ENCODE data around the gene LPAR3.

The LPAR3 gene

GRCh38 chr1:84780000-84780716 is 112.8 kb downstream of the LPAR3 start:
- Mint-ChIP-seq H3K4me3 (no peak overlapping the region), H3K36me3 (no peaks in the 10 kb centered on the region), H3K9me3 (no peaks in the 10 kb centered on the region), H3K4me1 (peaks cover 33% of the 10 kb centered on the region), H3K27me3 (peaks cover 5% of the 10 kb centered on the region), H3K27ac (peak overlapping the region; percentile 38)
- CTCF ChIA-PET = interaction anchor here (0.6 to 2.4 kb wide), 8 partner anchors 9 to 848 kb away, joined by 3 to 18 read pairs (median 4); no protein-coding TSS in a partner anchor
- peak; percentile 54 for DNase-seq

- no peak overlapping the region for H3K27ac Mint-ChIP-seq
- no peaks in the 10 kb centered on the region for H3K36me3 Mint-ChIP-seq
- peaks cover 10% of the 10 kb centered on the region for H3K27me3 Mint-ChIP-seq
- no peak overlapping the region for H3K4me3 Mint-ChIP-seq
- CTCF ChIA-PET = interaction anchor here (0.8 to 2.8 kb wide), 5 partner anchors 9 to 633 kb away, joined by 3 to 19 read pairs (median 3); partner anchors contain the start of gene PRKACB
- H3K9me3 Mint-ChIP-seq = no peaks in the 10 kb centered on the region
- H3K4me1 Mint-ChIP-seq = peaks cover 22% of the 10 kb centered on the region
- no peak for DNase-seq
Measured at GRCh38 chr1:84776639-84777038, 116.4 kb downstream of the LPAR3 start.

DNA sequence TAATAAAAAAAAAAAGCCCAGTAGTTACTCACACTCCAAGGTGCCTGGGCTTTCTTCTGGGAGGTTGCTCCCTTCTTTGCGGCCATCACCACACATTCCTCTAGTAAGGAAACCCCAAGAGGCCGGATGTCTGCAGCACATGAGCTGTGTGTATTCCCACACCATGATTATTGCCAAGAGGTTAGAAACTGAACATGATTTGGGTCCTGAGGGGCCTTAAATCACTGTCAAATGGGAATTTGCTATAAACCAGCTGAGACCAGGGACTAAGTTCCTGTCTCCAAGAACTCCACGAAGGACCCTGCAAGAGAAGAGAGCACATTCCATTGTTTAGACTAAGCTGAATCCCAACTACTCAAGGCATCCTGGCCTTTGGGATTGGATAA is 117.5 kb downstream of the LPAR3 start:
- CTCF ChIA-PET = interaction anchor here (0.8 to 2.8 kb wide), 4 partner anchors 8 to 333 kb away, joined by 3 to 19 read pairs (median 4); no protein-coding TSS in a partner anchor
- no peak overlapping the region for H3K27ac Mint-ChIP-seq
- no peaks in the 10 kb centered on the region for H3K9me3 Mint-ChIP-seq
- peaks cover 10% of the 10 kb centered on the region for H3K27me3 Mint-ChIP-seq
- H3K4me3 Mint-ChIP-seq = no peak overlapping the region
- peaks cover 15% of the 10 kb centered on the region for H3K4me1 Mint-ChIP-seq
- H3K36me3 Mint-ChIP-seq = no peaks in the 10 kb centered on the region
- DNase-seq = no peak

DNA sequence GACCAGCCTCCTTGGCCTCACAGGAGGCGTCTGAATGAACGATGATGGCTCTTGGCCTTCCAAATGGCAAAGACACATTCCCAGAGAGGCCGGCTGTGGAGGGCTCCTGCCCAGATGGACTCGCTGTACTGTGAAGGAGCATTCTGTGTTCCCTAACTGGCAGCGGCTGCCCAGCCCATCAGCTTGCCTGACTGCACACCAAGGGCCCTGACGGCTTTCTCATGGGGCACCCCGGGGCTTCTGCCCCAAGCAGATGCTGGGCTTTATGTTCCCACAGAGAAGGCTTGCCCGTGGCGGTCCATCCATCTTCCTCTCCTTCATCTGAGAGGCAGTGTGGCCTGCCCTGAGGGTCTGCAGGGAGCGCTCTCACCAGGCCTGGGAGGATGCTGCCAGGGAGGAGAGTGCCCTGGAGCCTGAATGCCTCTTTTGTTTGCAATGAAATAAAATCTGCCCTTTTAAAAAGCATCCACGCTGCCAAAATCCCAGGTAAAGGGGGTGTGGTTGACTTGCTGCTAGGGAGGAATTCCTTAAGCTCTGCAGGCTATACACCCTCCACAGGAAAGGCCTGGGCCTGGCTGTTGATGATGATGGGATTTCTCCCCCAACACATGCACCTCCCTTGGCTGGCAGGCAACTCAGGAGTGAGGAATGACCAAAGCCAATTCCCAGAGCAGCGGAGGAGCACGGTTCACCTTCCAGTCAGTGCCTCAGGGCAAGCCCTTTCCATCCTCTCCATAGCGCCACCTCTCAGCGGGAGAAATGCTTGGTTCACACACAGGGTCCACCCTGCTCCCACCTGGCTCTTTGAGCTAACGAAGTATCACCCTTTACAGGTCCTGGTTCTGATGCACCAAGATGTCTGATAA is 118.1 kb downstream of the LPAR3 start:
- no peak overlapping the region for H3K4me3 Mint-ChIP-seq
- H3K27ac Mint-ChIP-seq = no peak overlapping the region

GRCh38 chr1:84773933-84774497 is 119.0 kb downstream of the LPAR3 start:
- CTCF ChIA-PET = interaction anchor here (1.0 to 1.1 kb wide), 2 partner anchors 8 to 162 kb away, joined by 4 read pairs; no protein-coding TSS in a partner anchor
- Mint-ChIP-seq H3K9me3 (no peaks in the 10 kb centered on the region), H3K4me1 (no peaks in the 10 kb centered on the region), H3K4me3 (no peak overlapping the region), H3K36me3 (no peaks in the 10 kb centered on the region), H3K27me3 (peaks cover 24% of the 10 kb centered on the region), H3K27ac (no peak overlapping the region)
- DNase-seq = no peak

More for the DNA sequence above, 118.1 kb downstream of the LPAR3 start:
- CTCF ChIA-PET = interaction anchor here (0.8 to 2.8 kb wide), 3 partner anchors 7 to 161 kb away, joined by 4 to 19 read pairs (median 4); no protein-coding TSS in a partner anchor
- Mint-ChIP-seq H3K27me3 (peaks cover 17% of the 10 kb centered on the region), H3K36me3 (no peaks in the 10 kb centered on the region), H3K4me1 (peaks cover 8% of the 10 kb centered on the region), H3K9me3 (no peaks in the 10 kb centered on the region)
- no peak for DNase-seq

DNA sequence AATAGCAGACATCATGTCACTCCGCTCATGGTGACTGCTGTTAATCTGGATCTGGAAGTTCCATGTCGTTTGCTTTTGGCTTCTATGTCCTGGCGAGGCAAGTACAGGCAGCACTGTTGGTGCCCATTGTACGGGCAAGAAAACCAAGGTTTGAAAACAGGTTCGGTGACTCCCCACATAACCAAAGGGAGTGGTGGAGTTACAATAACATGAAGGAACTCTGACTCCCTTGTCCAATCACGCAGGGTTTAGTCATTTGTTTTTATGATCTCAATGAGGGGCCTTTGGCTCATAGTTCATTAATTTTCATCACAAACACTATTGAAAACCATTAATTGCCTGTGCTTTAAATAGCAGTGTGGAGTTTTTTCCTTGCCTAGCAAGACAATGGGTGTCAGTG is 119.8 kb downstream of the LPAR3 start:
- no peak overlapping the region for H3K27ac Mint-ChIP-seq
- H3K27me3 Mint-ChIP-seq = peaks cover 24% of the 10 kb centered on the region
- CTCF ChIA-PET = interaction anchor here (0.5 to 2.7 kb wide), 9 partner anchors 9 to 632 kb away, joined by 3 to 10 read pairs (median 4); no protein-coding TSS in a partner anchor
- H3K36me3 Mint-ChIP-seq = no peaks in the 10 kb centered on the region
- DNase-seq = no peak
- H3K4me1 Mint-ChIP-seq = no peaks in the 10 kb centered on the region
- H3K4me3 Mint-ChIP-seq = no peak overlapping the region
- no peaks in the 10 kb centered on the region for H3K9me3 Mint-ChIP-seq

DNA sequence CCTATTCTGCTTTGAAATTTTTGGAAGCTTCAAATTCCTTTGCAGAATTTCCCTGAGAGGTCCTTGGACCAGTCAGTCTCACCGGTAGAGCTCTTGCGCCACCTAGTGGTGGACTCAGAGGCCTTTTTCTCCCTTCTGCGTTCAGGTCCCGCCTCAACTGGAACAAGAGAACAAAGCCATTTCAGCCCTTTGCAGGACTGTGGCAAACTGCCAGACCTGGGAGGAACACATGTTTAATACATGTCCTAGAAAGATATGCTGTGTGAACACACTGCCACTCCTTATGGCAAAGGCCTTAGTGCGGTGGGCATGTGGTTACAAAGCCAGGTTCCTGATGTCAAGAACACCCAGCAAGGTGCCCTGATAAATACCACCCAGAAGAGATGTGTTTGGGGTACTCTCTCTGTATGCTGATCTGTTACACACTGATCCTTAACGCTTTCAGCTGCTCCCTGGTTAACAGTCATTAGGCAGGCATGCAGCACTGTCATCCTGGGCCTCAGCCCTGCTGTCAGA is 120.5 kb downstream of the LPAR3 start:
- CTCF ChIA-PET = interaction anchor here (0.5 to 3.5 kb wide), 25 partner anchors 9 to 867 kb away, joined by 3 to 20 read pairs (median 4); partner anchors contain the start of gene PRKACB
- H3K4me1 Mint-ChIP-seq = no peaks in the 10 kb centered on the region
- H3K4me3 Mint-ChIP-seq = no peak overlapping the region
- H3K27me3 Mint-ChIP-seq = peaks cover 29% of the 10 kb centered on the region
- no peak overlapping the region for H3K27ac Mint-ChIP-seq
- H3K36me3 Mint-ChIP-seq = no peaks in the 10 kb centered on the region
- no peaks in the 10 kb centered on the region for H3K9me3 Mint-ChIP-seq
- DNase-seq = peak; percentile 84

DNA sequence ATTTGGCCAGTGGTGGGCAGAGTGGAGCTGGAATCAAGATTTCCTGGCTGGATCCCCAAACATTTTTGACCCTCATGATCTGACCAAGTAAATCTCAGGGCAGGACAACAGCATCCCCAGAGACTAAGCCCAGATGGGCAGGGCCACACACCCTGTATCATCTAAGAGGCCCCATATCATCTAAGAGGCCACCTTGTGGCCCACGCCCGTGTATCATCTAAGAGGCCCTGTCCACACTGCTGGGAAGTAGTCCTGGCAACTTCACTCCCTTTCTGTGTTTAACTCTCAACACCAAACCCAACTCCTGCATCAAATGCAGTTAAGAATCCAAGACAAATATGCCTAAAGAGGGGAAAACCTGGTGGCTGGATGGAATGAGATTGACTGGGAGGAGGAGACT is 121.1 kb downstream of the LPAR3 start:
- Mint-ChIP-seq H3K4me1 (no peaks in the 10 kb centered on the region), H3K4me3 (no peak overlapping the region), H3K36me3 (no peaks in the 10 kb centered on the region), H3K27ac (no peak overlapping the region), H3K9me3 (no peaks in the 10 kb centered on the region), H3K27me3 (peaks cover 29% of the 10 kb centered on the region)
- no peak for DNase-seq
- CTCF ChIA-PET = interaction anchor here (0.6 to 3.5 kb wide), 25 partner anchors 8 to 867 kb away, joined by 3 to 20 read pairs (median 4); partner anchors contain the start of gene PRKACB

DNA sequence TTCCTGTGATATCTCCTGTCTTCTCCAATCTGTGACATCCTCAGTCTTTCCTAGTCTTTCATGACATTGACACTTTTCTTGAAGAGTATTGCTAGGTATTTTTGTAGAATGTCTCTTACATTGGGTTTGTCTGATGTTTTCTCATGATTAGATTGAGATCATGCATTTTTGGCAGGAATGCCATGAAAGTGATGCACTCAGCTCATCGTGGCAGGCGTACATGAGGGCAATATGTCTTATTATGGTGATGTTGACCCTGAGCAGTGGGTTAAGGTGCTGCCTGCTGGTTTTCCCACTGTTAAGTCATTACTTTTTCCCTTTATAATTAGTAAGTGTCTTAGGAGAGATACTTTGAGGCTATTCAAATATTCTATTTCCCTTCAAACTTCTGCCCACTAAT is 122.5 kb downstream of the LPAR3 start:
- no peak for DNase-seq
- H3K36me3 Mint-ChIP-seq = no peaks in the 10 kb centered on the region
- no peak overlapping the region for H3K27ac Mint-ChIP-seq
- no peak overlapping the region for H3K4me3 Mint-ChIP-seq
- H3K9me3 Mint-ChIP-seq = no peaks in the 10 kb centered on the region
- peaks cover 37% of the 10 kb centered on the region for H3K27me3 Mint-ChIP-seq
- CTCF ChIA-PET = interaction anchor here (1.1 to 3.5 kb wide), 4 partner anchors 9 to 337 kb away, joined by 3 to 15 read pairs (median 4); no protein-coding TSS in a partner anchor
- H3K4me1 Mint-ChIP-seq = no peaks in the 10 kb centered on the region

- CTCF ChIA-PET = interaction anchor here (0.8 to 3.5 kb wide), 3 partner anchors 16 to 166 kb away, joined by 4 to 15 read pairs (median 4); no protein-coding TSS in a partner anchor
- no peaks in the 10 kb centered on the region for H3K4me1 Mint-ChIP-seq
- no peak overlapping the region for H3K27ac Mint-ChIP-seq
- H3K27me3 Mint-ChIP-seq = peaks cover 45% of the 10 kb centered on the region
- no peak for DNase-seq
- no peaks in the 10 kb centered on the region for H3K36me3 Mint-ChIP-seq
- H3K9me3 Mint-ChIP-seq = no peaks in the 10 kb centered on the region
- H3K4me3 Mint-ChIP-seq = no peak overlapping the region
Measured at GRCh38 chr1:84769636-84770035, 123.4 kb downstream of the LPAR3 start.

- no peak overlapping the region for H3K4me3 Mint-ChIP-seq
- no peaks in the 10 kb centered on the region for H3K9me3 Mint-ChIP-seq
- CTCF ChIA-PET = no interaction called here
- no peak for DNase-seq
- H3K27ac Mint-ChIP-seq = no peak overlapping the region
- H3K36me3 Mint-ChIP-seq = no peaks in the 10 kb centered on the region
- no peaks in the 10 kb centered on the region for H3K4me1 Mint-ChIP-seq
- H3K27me3 Mint-ChIP-seq = peaks cover 45% of the 10 kb centered on the region
Measured at GRCh38 chr1:84768634-84769033, 124.4 kb downstream of the LPAR3 start.

GRCh38 chr1:84763912-84764680 is 128.9 kb downstream of the LPAR3 start:
- CTCF ChIA-PET = interaction anchor here (1.1 to 2.9 kb wide), 4 partner anchors 9 to 171 kb away, joined by 3 to 11 read pairs (median 10); no protein-coding TSS in a partner anchor
- no peak for DNase-seq
- Mint-ChIP-seq H3K27ac (no peak overlapping the region), H3K4me1 (peaks cover 2% of the 10 kb centered on the region), H3K36me3 (no peaks in the 10 kb centered on the region), H3K27me3 (peaks cover 38% of the 10 kb centered on the region), H3K9me3 (no peaks in the 10 kb centered on the region), H3K4me3 (no peak overlapping the region)

DNA sequence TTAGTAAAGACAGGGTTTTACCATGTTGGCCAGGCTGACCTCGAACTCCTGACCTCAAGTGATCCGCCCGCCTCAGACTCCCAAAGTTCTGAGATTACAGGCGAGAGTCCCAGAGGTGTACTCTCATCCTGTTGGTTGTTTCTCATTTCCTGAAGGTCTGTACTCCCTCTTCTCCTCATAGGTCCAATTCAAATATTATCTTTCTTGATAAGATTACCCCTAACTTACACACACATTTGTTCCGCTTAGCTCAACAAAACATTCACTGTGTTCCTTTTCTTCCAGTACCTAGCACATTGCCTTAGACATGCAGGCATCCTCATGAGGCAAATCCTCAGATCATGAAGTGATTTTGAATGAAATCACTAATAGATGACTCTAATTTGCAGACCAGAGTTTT is 130.3 kb downstream of the LPAR3 start:
- no peak for DNase-seq
- Mint-ChIP-seq H3K4me3 (no peak overlapping the region), H3K27ac (no peak overlapping the region), H3K36me3 (no peaks in the 10 kb centered on the region), H3K9me3 (no peaks in the 10 kb centered on the region), H3K27me3 (peaks cover 36% of the 10 kb centered on the region), H3K4me1 (peaks cover 6% of the 10 kb centered on the region)
- CTCF ChIA-PET = interaction anchor here (0.8 to 2.9 kb wide), 5 partner anchors 9 to 173 kb away, joined by 3 to 11 read pairs (median 10); no protein-coding TSS in a partner anchor
